ENCODE measurements around the gene NHS. TPM values are rescaled to one million over a fixed set of nuclear protein-coding genes. Genes with fewer than 3 reads are reported as not detected.

Gene NHS
- total and polyA plus RNA-seq, 2 of the 13 experiments (the other 11 are each of a cell fraction or from before 2014, with no cell fraction given), result 0.02 TPM; not detected in 1

DNA sequence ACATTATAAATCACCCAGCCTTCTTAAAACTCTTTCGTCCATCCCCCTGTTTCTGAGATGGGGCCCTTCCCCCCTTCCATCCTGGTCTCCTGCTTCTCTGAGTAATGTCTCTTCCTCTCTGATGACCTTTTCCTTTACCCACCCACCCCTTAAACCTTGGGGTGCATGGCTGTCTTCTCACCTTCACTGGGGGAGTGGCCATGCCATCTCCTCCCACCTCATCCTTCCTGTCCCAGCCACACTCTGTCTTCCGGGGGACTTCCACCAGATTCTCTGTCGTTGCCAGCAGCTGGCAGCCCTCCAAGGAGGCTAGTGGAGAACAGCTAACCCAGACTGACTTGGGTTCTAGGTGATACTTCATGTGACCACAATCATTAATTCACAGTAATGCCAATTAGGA is 279.1 kb downstream of the NHS start:
- in situ Hi-C loops (cut with HindIII; ENCODE audit: extremely low pct_ligation_motif_present, low pct_unique_long_range_greater_than_20kb) (no loop called here), intact Hi-C loops (cut with micrococcal nuclease; ENCODE audit: unreplicated experiment) (no loop called here)
- FAIRE-seq, result no peak
- H4K20me1 ChIP-seq (ENCODE audit: insufficient read depth, low read length), result no peaks in the 10 kb centered on the region
- ChIA-PET CTCF (ENCODE audit: low intra/inter-chr PET ratio, low total read pairs) (no interaction called here), POLR2A (no interaction called here)
- BruUV-seq (replicated peaks), result no TSS peak
- H3K4me1 ChIP-seq (ENCODE audit: insufficient read depth, low read length), result no peaks in the 10 kb centered on the region
- no peak for DNase-seq (ENCODE audit: low spot score)
- no peak for TF ChIP-seq TP53 (CRISPR knock-in tag; conservative IDR thresholded peaks at IDR 0.05)
- TF ChIP-seq, protein P1, sequence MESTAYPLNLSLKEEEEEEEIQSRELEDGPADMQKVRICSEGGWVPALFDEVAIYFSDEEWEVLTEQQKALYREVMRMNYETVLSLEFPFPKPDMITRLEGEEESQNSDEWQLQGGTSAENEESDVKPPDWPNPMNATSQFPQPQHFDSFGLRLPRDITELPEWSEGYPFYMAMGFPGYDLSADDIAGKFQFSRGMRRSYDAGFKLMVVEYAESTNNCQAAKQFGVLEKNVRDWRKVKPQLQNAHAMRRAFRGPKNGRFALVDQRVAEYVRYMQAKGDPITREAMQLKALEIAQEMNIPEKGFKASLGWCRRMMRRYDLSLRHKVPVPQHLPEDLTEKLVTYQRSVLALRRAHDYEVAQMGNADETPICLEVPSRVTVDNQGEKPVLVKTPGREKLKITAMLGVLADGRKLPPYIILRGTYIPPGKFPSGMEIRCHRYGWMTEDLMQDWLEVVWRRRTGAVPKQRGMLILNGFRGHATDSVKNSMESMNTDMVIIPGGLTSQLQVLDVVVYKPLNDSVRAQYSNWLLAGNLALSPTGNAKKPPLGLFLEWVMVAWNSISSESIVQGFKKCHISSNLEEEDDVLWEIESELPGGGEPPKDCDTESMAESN (CRISPR knock-in tag; conservative IDR thresholded peaks at IDR 0.05), result no peak
- 47% methylated on average over 3 of the region's 3 CpGs for WGBS (ENCODE audit: low lambda C conversion rate)
- H3K27me3 ChIP-seq (ENCODE audit: control insufficient read depth in 1 of 2, insufficient read depth in 2 of 2, low read length in 2 of 2), result no peaks in the 10 kb centered on the region
- H2AFZ ChIP-seq (ENCODE audit: low read length), result no peak overlapping the region
- no peak overlapping the region for H3K9ac ChIP-seq (ENCODE audit: insufficient read depth, low read depth, low read length)
- ATAC-seq, result no peak
- H3K27ac ChIP-seq (ENCODE audit: extremely low read length, insufficient read depth, low read length), result no peak overlapping the region
- H3K4me3 ChIP-seq (replicated peaks in 1 of 3; ENCODE audit: insufficient read depth in 1 of 3, low read depth in 2 of 3, low read length in 3 of 3), result no peak overlapping the region
- H3K9me3 ChIP-seq (ENCODE audit: low read length), result no peaks in the 10 kb centered on the region
- H3K4me2 ChIP-seq (ENCODE audit: low read depth, low read length), result no peak overlapping the region
- H3K36me3 ChIP-seq (replicated peaks in 1 of 2; ENCODE audit: control insufficient read depth in 1 of 2, insufficient read depth in 2 of 2, low read length in 2 of 2), result no peaks in the 10 kb centered on the region
- H3K79me2 ChIP-seq (ENCODE audit: insufficient read depth, low read length), result no peaks in the 10 kb centered on the region

- Histone ChIP-seq H2AFZ (ENCODE audit: low read length) (no peak overlapping the region), H4K20me1 (ENCODE audit: insufficient read depth, low read length) (no peaks in the 10 kb centered on the region), H3K36me3 (replicated peaks in 1 of 2; ENCODE audit: control insufficient read depth in 1 of 2, insufficient read depth in 2 of 2, low read length in 2 of 2) (no peaks in the 10 kb centered on the region), H3K9me3 (ENCODE audit: low read length) (no peaks in the 10 kb centered on the region), H3K4me3 (replicated peaks in 1 of 3; ENCODE audit: insufficient read depth in 1 of 3, low read depth in 2 of 3, low read length in 3 of 3) (no peak overlapping the region), H3K27me3 (ENCODE audit: control insufficient read depth in 1 of 2, insufficient read depth in 2 of 2, low read length in 2 of 2) (no peaks in the 10 kb centered on the region), H3K4me2 (ENCODE audit: low read depth, low read length) (no peak overlapping the region), H3K9ac (ENCODE audit: insufficient read depth, low read depth, low read length) (no peak overlapping the region), H3K4me1 (ENCODE audit: insufficient read depth, low read length) (no peaks in the 10 kb centered on the region), H3K27ac (ENCODE audit: extremely low read length, insufficient read depth, low read length) (no peak overlapping the region), H3K79me2 (ENCODE audit: insufficient read depth, low read length) (no peaks in the 10 kb centered on the region)
- in situ Hi-C loops (cut with HindIII; ENCODE audit: extremely low pct_ligation_motif_present, low pct_unique_long_range_greater_than_20kb) (no loop called here), intact Hi-C loops (cut with micrococcal nuclease; ENCODE audit: unreplicated experiment) (no loop called here)
- DNase-seq (ENCODE audit: low spot score) (no peak), ATAC-seq (no peak), FAIRE-seq (no peak)
- ChIA-PET POLR2A (no interaction called here), CTCF (ENCODE audit: low intra/inter-chr PET ratio, low total read pairs) (no interaction called here)
- no TSS peak for BruUV-seq (replicated peaks)
- 17% methylated on average over 3 of the region's 48 CpGs for WGBS (ENCODE audit: low lambda C conversion rate)
- TF ChIP-seq ZNF138 (CRISPR knock-in tag; IDR thresholded peaks at IDR 0.05; ENCODE audit: low read depth), result no peak
- no peak for TF ChIP-seq ZNF547 (CRISPR knock-in tag; IDR thresholded peaks at IDR 0.05)
- TF ChIP-seq, protein P2, sequence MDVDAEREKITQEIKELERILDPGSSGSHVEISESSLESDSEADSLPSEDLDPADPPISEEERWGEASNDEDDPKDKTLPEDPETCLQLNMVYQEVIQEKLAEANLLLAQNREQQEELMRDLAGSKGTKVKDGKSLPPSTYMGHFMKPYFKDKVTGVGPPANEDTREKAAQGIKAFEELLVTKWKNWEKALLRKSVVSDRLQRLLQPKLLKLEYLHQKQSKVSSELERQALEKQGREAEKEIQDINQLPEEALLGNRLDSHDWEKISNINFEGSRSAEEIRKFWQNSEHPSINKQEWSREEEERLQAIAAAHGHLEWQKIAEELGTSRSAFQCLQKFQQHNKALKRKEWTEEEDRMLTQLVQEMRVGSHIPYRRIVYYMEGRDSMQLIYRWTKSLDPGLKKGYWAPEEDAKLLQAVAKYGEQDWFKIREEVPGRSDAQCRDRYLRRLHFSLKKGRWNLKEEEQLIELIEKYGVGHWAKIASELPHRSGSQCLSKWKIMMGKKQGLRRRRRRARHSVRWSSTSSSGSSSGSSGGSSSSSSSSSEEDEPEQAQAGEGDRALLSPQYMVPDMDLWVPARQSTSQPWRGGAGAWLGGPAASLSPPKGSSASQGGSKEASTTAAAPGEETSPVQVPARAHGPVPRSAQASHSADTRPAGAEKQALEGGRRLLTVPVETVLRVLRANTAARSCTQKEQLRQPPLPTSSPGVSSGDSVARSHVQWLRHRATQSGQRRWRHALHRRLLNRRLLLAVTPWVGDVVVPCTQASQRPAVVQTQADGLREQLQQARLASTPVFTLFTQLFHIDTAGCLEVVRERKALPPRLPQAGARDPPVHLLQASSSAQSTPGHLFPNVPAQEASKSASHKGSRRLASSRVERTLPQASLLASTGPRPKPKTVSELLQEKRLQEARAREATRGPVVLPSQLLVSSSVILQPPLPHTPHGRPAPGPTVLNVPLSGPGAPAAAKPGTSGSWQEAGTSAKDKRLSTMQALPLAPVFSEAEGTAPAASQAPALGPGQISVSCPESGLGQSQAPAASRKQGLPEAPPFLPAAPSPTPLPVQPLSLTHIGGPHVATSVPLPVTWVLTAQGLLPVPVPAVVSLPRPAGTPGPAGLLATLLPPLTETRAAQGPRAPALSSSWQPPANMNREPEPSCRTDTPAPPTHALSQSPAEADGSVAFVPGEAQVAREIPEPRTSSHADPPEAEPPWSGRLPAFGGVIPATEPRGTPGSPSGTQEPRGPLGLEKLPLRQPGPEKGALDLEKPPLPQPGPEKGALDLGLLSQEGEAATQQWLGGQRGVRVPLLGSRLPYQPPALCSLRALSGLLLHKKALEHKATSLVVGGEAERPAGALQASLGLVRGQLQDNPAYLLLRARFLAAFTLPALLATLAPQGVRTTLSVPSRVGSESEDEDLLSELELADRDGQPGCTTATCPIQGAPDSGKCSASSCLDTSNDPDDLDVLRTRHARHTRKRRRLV (CRISPR knock-in tag; IDR thresholded peaks at IDR 0.05), result no peak
- no peak for TF ChIP-seq SIX1 (CRISPR knock-in tag; IDR thresholded peaks at IDR 0.05; ENCODE audit: borderline replicate concordance)
- no peak for TF ChIP-seq SNAI1 (CRISPR knock-in tag; IDR thresholded peaks at IDR 0.05; ENCODE audit: borderline replicate concordance)
- TF ChIP-seq ZNF660 (CRISPR knock-in tag; IDR thresholded peaks at IDR 0.05; ENCODE audit: borderline replicate concordance, low read depth), result no peak
- no peak for TF ChIP-seq ZNF672 (CRISPR knock-in tag; IDR thresholded peaks at IDR 0.05)
- TF ChIP-seq MATR3 (CRISPR knock-in tag; IDR thresholded peaks at IDR 0.05), result no peak
Observed at GRCh38 chrX:17655211-17656034, 280.4 kb downstream of the NHS start.
